Left lobe of liver (tissue), 2 donors: ENCODE measurements around the gene ABCC6. TPM values are rescaled to one million over a fixed set of nuclear protein-coding genes. Genes with fewer than 3 reads are reported as not detected.
A peak's percentile ranks its signal among the peaks of the same experiment; 100 is the strongest.

Source experiments
- ATAC-seq: fragments of 200-7000 bp; cut with Tn5 transposase; one replicate; pipeline ENCODE4 v1.9.1; 2020; ENCODE audit warnings: mild to moderate bottlenecking, moderate library complexity
- DNase-seq: peaks from one replicate; pipeline ENCODE4 v3.0.0-alpha.2; 2020; ENCODE audit warnings: low spot score
- total RNA-seq: library from RNA; stranded (reverse); gene quantifications from one replicate; pipeline ENCODE4 v1.2.1, GENCODE V29; 2021
- donor health status: DM: no; HTN: no; CAD: no; lungs with moderate emphysema.
- donor health status: DM: no; HTN: yes; CAD: no.

Gene ABCC6
- total RNA-seq, 1 donor from 2014 or later = 128 TPM

- DNase-seq = no peak
- no peak for ATAC-seq
Measured at GRCh38 chr16:16145286-16145685, 78.0 kb downstream of the ABCC6 start.

GRCh38 chr16:16144416-16144815 is 78.9 kb downstream of the ABCC6 start:
- no peak for DNase-seq
- ATAC-seq = no peak

GRCh38 chr16:16143931-16144330 is 79.4 kb downstream of the ABCC6 start:
- no peak for ATAC-seq
- no peak for DNase-seq

- DNase-seq (no peak), ATAC-seq (peak; percentile 62)
Measured at GRCh38 chr16:16143038-16143763, 80.1 kb downstream of the ABCC6 start.

GRCh38 chr16:16141784-16142396 is 81.4 kb downstream of the ABCC6 start:
- no peak for DNase-seq
- no peak for ATAC-seq

GRCh38 chr16:16141141-16141540 is 82.2 kb downstream of the ABCC6 start:
- ATAC-seq (no peak), DNase-seq (no peak)

GRCh38 chr16:16140537-16140936 is 82.8 kb downstream of the ABCC6 start:
- DNase-seq (no peak), ATAC-seq (no peak)

GRCh38 chr16:16139806-16140205 is 83.5 kb downstream of the ABCC6 start:
- DNase-seq = no peak
- no peak for ATAC-seq

- ATAC-seq (no peak), DNase-seq (no peak)
Measured at GRCh38 chr16:16139061-16139460, 84.2 kb downstream of the ABCC6 start.

GRCh38 chr16:16138034-16138635 is 85.2 kb downstream of the ABCC6 start:
- no peak for ATAC-seq
- DNase-seq = no peak

GRCh38 chr16:16137110-16137509 is 86.2 kb downstream of the ABCC6 start:
- no peak for ATAC-seq
- DNase-seq = no peak

GRCh38 chr16:16136588-16136987 is 86.7 kb downstream of the ABCC6 start:
- no peak for DNase-seq
- ATAC-seq = no peak

- ATAC-seq (no peak), DNase-seq (no peak)
Measured at GRCh38 chr16:16133943-16134604, 89.2 kb downstream of the ABCC6 start.

GRCh38 chr16:16131659-16132058 is 91.6 kb downstream of the ABCC6 start:
- ATAC-seq = no peak
- no peak for DNase-seq

GRCh38 chr16:16131204-16131603 is 92.1 kb downstream of the ABCC6 start:
- no peak for DNase-seq

GRCh38 chr16:16127469-16128116 is 95.7 kb downstream of the ABCC6 start:
- ATAC-seq (peak; percentile 98), DNase-seq (peak; percentile 63)

More at GRCh38 chr16:16131204-16131603, 92.1 kb downstream of the ABCC6 start:
- no peak for ATAC-seq

GRCh38 chr16:16126896-16127295 is 96.4 kb downstream of the ABCC6 start:
- DNase-seq (no peak), ATAC-seq (no peak)

GRCh38 chr16:16124974-16125373 is 98.3 kb downstream of the ABCC6 start:
- DNase-seq = no peak
- ATAC-seq = no peak

- no peak for DNase-seq
- no peak for ATAC-seq
Measured at GRCh38 chr16:16124438-16124837, 98.9 kb downstream of the ABCC6 start.

GRCh38 chr16:16122264-16122663 is 101.0 kb downstream of the ABCC6 start:
- DNase-seq (no peak), ATAC-seq (no peak)

GRCh38 chr16:16121185-16121727 is 102.0 kb downstream of the ABCC6 start:
- ATAC-seq (no peak), DNase-seq (no peak)
